Activated CD4-positive, alpha-beta memory T cell treated with anti-CD3 and anti-CD28 coated beads for 36 hours (primary cell): ENCODE data around the gene C4BPB. TPM values are rescaled to one million over a fixed set of nuclear protein-coding genes. Genes with fewer than 3 reads are reported as not detected.
"Not testable (repeated sequence)": the region's sequence is repeated elsewhere in the genome, so short reads cannot be mapped to it uniquely, and the experiment has no call there.

ENCODE experiments used
- CTCF ChIA-PET: fragments of 350-600 bp; sonication (Branson Sonifier 250); formaldehyde crosslinking; loops from one replicate; lab custom pipeline; 2021; ENCODE audit warnings: antibody characterized with exemption, inconsistent platforms; lab: Charles Lee
- POLR2A ChIA-PET: fragments of 350-600 bp; sonication (Branson Sonifier 250); formaldehyde crosslinking; loops from one replicate; lab custom pipeline; 2021; ENCODE audit warnings: antibody characterized with exemption; lab: Charles Lee
- DNase-seq: peaks from one replicate; pipeline ENCODE4 v3.0.0-alpha.2; 2020
- H3K27ac Mint-ChIP-seq: one replicate; pipeline ENCODE4 v1.8.0; 2021; ENCODE audit warnings: mixed read lengths
- H3K27me3 Mint-ChIP-seq: one replicate; pipeline ENCODE4 v1.8.0; 2021; ENCODE audit warnings: mixed read lengths
- H3K36me3 Mint-ChIP-seq: one replicate; pipeline ENCODE4 v1.8.0; 2021; ENCODE audit warnings: mixed read lengths
- H3K4me1 Mint-ChIP-seq: one replicate; pipeline ENCODE4 v1.8.0; 2021; ENCODE audit warnings: low read depth, mixed read lengths
- H3K4me3 Mint-ChIP-seq: one replicate; pipeline ENCODE4 v1.8.0; 2021; ENCODE audit warnings: mild to moderate bottlenecking, mixed read lengths
- H3K9me3 Mint-ChIP-seq: one replicate; pipeline ENCODE4 v1.8.0; 2021; ENCODE audit warnings: mixed read lengths
- intact Hi-C: fragments of 100-400 bp; cut with micrococcal nuclease; formaldehyde crosslinking; loops from one replicate; pipeline ENCODE4 v1.15.1; 2023
- total RNA-seq, 2 experiments: library from RNA; stranded (reverse); gene quantifications; one replicate each; pipeline ENCODE4 v1.2.3, GENCODE V29; 2021

Gene C4BPB
- under 1 TPM; 0.24 to 0.39 TPM for total RNA-seq

- intact Hi-C loops, result no loop called here
- H3K36me3 Mint-ChIP-seq, result no peaks in the 10 kb centered on the region
- H3K4me3 Mint-ChIP-seq, result peak within 1 kb of the TSS; percentile 47
- peaks cover 10% of the 10 kb centered on the region for H3K27me3 Mint-ChIP-seq
- ChIA-PET CTCF (interaction anchor here (0.7 to 1.8 kb wide), 2 partner anchors 316 to 411 kb away, joined by 3 to 4 read pairs; no protein-coding TSS in a partner anchor), POLR2A (interaction anchor here (1.8 kb wide), 1 partner anchor 233 kb away, joined by 5 read pairs; the partner anchor contains the start of gene CD55)
- H3K4me1 Mint-ChIP-seq, result peaks cover 16% of the 10 kb centered on the region
- H3K27ac Mint-ChIP-seq, result no peak within 1 kb of the TSS
- H3K9me3 Mint-ChIP-seq, result no peaks in the 10 kb centered on the region
- peak; percentile 13 for DNase-seq
These were observed at the start of gene C4BPB for GRCh38 chr1:207088701-207089626. TSS of gene C4BPB (plus strand) at chr1:207088860. CDS start at chr1:207089532, 672 bp downstream.

GRCh38 chr1:207039380-207040180, 49.1 kb upstream of the C4BPB start:
- ChIA-PET CTCF (interaction anchor here (0.5 kb wide), 1 partner anchor 376 kb away, joined by 3 read pairs; no protein-coding TSS in a partner anchor), POLR2A (no interaction called here)
- no peak overlapping the region for H3K4me3 Mint-ChIP-seq
- H3K4me1 Mint-ChIP-seq, result peaks cover 5% of the 10 kb centered on the region
- peaks cover 5% of the 10 kb centered on the region for H3K27me3 Mint-ChIP-seq
- peaks cover 7% of the 10 kb centered on the region for H3K36me3 Mint-ChIP-seq
- intact Hi-C loops, result no loop called here
- H3K27ac Mint-ChIP-seq, result no peak overlapping the region
- H3K9me3 Mint-ChIP-seq, result no peaks in the 10 kb centered on the region
- DNase-seq, result no peak

GRCh38 chr1:207040181-207040533, 48.5 kb upstream of the C4BPB start:
- Mint-ChIP-seq H3K4me1 (peaks cover 9% of the 10 kb centered on the region), H3K27me3 (no peaks in the 10 kb centered on the region), H3K36me3 (peaks cover 10% of the 10 kb centered on the region), H3K4me3 (no peak overlapping the region), H3K27ac (no peak overlapping the region), H3K9me3 (no peaks in the 10 kb centered on the region)
- ChIA-PET POLR2A (interaction anchor here (0.6 to 0.7 kb wide), 2 partner anchors 9 to 1398 kb away, joined by 3 read pairs; no protein-coding TSS in a partner anchor), CTCF (no interaction called here)
- no peak for DNase-seq
- intact Hi-C loops, result no loop called here

- H3K27me3 Mint-ChIP-seq, H3K27ac Mint-ChIP-seq, CTCF ChIA-PET, DNase-seq, intact Hi-C loops, H3K4me3 Mint-ChIP-seq, POLR2A ChIA-PET, H3K9me3 Mint-ChIP-seq: not testable (repeated sequence)
- H3K36me3 Mint-ChIP-seq, result peaks cover 17% of the 10 kb centered on the region
- peaks cover 21% of the 10 kb centered on the region for H3K4me1 Mint-ChIP-seq
These were observed 47.3 kb upstream of the C4BPB start for GRCh38 chr1:207041397-207041796.

GRCh38 chr1:207045453-207045852, 43.2 kb upstream of the C4BPB start:
- intact Hi-C loops, result no loop called here
- ChIA-PET POLR2A (no interaction called here), CTCF (interaction anchor here (0.9 to 1.2 kb wide), 5 partner anchors 11 to 455 kb away, joined by 3 to 4 read pairs (median 3); no protein-coding TSS in a partner anchor)
- H3K4me3 Mint-ChIP-seq, result no peak overlapping the region
- H3K27ac Mint-ChIP-seq, result no peak overlapping the region
- H3K4me1 Mint-ChIP-seq, result peaks cover 44% of the 10 kb centered on the region
- H3K36me3 Mint-ChIP-seq, result peaks cover 38% of the 10 kb centered on the region
- H3K27me3 Mint-ChIP-seq, result no peaks in the 10 kb centered on the region
- H3K9me3 Mint-ChIP-seq, result no peaks in the 10 kb centered on the region
- no peak for DNase-seq

GRCh38 chr1:207047505-207047904, 41.2 kb upstream of the C4BPB start:
- POLR2A ChIA-PET, result no interaction called here
- CTCF ChIA-PET, result interaction anchor here (0.9 to 3.1 kb wide), 2 partner anchors 32 to 44 kb away, joined by 4 to 24 read pairs; no protein-coding TSS in a partner anchor

GRCh38 chr1:207048041-207048440, 40.6 kb upstream of the C4BPB start:
- H3K4me3 Mint-ChIP-seq, result no peak overlapping the region
- intact Hi-C loops, result no loop called here
- POLR2A ChIA-PET, result no interaction called here
- CTCF ChIA-PET, result interaction anchor here (0.7 to 3.1 kb wide), 4 partner anchors 31 to 129 kb away, joined by 3 to 24 read pairs (median 4); no protein-coding TSS in a partner anchor
- H3K36me3 Mint-ChIP-seq, result peaks cover 35% of the 10 kb centered on the region
- no peaks in the 10 kb centered on the region for H3K27me3 Mint-ChIP-seq
- no peak overlapping the region for H3K27ac Mint-ChIP-seq
- H3K4me1 Mint-ChIP-seq, result peaks cover 57% of the 10 kb centered on the region
- DNase-seq, result no peak
- H3K9me3 Mint-ChIP-seq, result no peaks in the 10 kb centered on the region

More at GRCh38 chr1:207047505-207047904, 41.2 kb upstream of the C4BPB start:
- Mint-ChIP-seq H3K4me3 (no peak overlapping the region), H3K27me3 (no peaks in the 10 kb centered on the region), H3K27ac (no peak overlapping the region), H3K4me1 (peaks cover 56% of the 10 kb centered on the region), H3K36me3 (peaks cover 37% of the 10 kb centered on the region), H3K9me3 (no peaks in the 10 kb centered on the region)
- DNase-seq, result no peak
- intact Hi-C loops, result no loop called here

GRCh38 chr1:207049054-207049453, 39.6 kb upstream of the C4BPB start:
- Mint-ChIP-seq H3K4me3 (no peak overlapping the region), H3K9me3 (no peaks in the 10 kb centered on the region), H3K36me3 (peaks cover 31% of the 10 kb centered on the region), H3K27ac (no peak overlapping the region), H3K4me1 (peaks cover 63% of the 10 kb centered on the region), H3K27me3 (no peaks in the 10 kb centered on the region)
- ChIA-PET CTCF (interaction anchor here (1.2 to 3.1 kb wide), 6 partner anchors 15 to 357 kb away, joined by 3 to 24 read pairs (median 4); partner anchors contain the start of gene C1orf116), POLR2A (no interaction called here)
- no peak for DNase-seq
- intact Hi-C loops, result no loop called here

GRCh38 chr1:207049514-207049913, 39.1 kb upstream of the C4BPB start:
- CTCF ChIA-PET, result interaction anchor here (0.8 to 3.1 kb wide), 20 partner anchors 10 to 454 kb away, joined by 3 to 24 read pairs (median 4); partner anchors contain the start of gene C1orf116
- POLR2A ChIA-PET, result interaction anchor here (0.6 kb wide), 2 partner anchors 9 to 505 kb away, joined by 3 to 5 read pairs; no protein-coding TSS in a partner anchor
- H3K27me3 Mint-ChIP-seq, result no peaks in the 10 kb centered on the region
- no peak for DNase-seq
- H3K4me3 Mint-ChIP-seq, result peak overlapping the region; percentile 91
- peaks cover 30% of the 10 kb centered on the region for H3K36me3 Mint-ChIP-seq
- peaks cover 63% of the 10 kb centered on the region for H3K4me1 Mint-ChIP-seq
- H3K9me3 Mint-ChIP-seq, result no peaks in the 10 kb centered on the region
- intact Hi-C loops, result no loop called here
- peak overlapping the region; percentile 4 for H3K27ac Mint-ChIP-seq

GRCh38 chr1:207049974-207050391, 38.7 kb upstream of the C4BPB start:
- Mint-ChIP-seq H3K27ac (peak overlapping the region; percentile 92), H3K36me3 (peaks cover 27% of the 10 kb centered on the region), H3K27me3 (no peaks in the 10 kb centered on the region), H3K4me3 (peak overlapping the region; percentile 91), H3K4me1 (peaks cover 59% of the 10 kb centered on the region), H3K9me3 (no peaks in the 10 kb centered on the region)
- DNase-seq, result peak; percentile 64
- intact Hi-C loops, result loop anchor here (1.0 to 5.0 kb wide), 6 partner anchors 27 to 449 kb away; partner anchors contain the start of genes CD55, FCMR and IL24
- POLR2A ChIA-PET, result interaction anchor here (0.6 kb wide), 2 partner anchors 10 to 505 kb away, joined by 3 to 5 read pairs; no protein-coding TSS in a partner anchor
- CTCF ChIA-PET, result interaction anchor here (0.6 to 3.1 kb wide), 20 partner anchors 9 to 454 kb away, joined by 3 to 24 read pairs (median 4); partner anchors contain the start of gene C1orf116
